Islet precursor cell (in vitro differentiated cells): ENCODE results near the gene ZSWIM2.
"Not testable (repeated sequence)": the region's sequence is repeated elsewhere in the genome, so short reads cannot be mapped to it uniquely, and the experiment has no call there.

Source experiments
- DNase-seq: peaks from one replicate; pipeline ENCODE4 v3.0.0-alpha.2; 2018

The ZSWIM2 gene

GRCh38 chr2:186841940-186842339 is 7.0 kb downstream of the ZSWIM2 start:
- DNase-seq = no peak

- no peak for DNase-seq
Observed at GRCh38 chr2:186835628-186836027, 13.3 kb downstream of the ZSWIM2 start.

- no peak for DNase-seq
Observed at GRCh38 chr2:186827862-186828492, 21.0 kb downstream of the ZSWIM2 start.

GRCh38 chr2:186827411-186827810 is 21.6 kb downstream of the ZSWIM2 start:
- DNase-seq = no peak

DNA sequence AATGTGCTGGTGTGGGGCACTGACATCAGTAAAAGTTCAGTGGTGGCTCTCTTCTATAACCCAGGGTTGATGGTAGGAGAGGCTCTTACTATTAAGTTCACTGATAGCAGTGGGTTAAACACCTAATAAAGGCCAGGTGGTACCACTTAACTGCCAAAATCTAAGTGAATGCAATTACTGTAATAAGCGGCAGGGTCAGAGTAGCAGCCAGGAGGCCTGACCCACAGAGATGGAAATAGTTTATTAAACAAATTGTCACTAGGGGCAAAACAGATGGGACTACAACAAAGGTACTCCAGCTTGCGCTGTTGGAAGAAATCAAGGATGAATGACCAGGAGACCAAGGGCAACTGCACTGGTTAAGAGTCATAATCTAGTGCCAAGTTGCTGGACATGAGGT is 26.6 kb downstream of the ZSWIM2 start:
- DNase-seq = no peak

DNA sequence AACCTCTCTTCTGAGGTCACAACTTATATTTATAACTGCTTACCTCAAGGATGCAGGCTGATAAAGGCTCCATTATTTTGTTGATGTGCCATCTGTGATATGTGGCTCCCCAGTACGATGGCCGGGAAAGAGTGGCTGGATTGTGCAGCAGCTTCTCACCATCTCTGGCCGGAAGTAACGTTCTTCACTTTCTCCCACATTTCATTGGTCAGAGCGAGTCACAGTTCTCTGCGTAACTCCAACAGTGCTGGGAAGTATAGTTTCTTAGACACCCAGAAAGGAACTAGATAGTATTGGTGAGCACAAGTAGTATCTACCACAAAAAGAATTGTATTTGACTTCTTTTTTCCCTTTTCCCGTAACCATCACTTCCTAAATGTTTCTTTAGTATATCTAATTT is 28.7 kb downstream of the ZSWIM2 start:
- DNase-seq = no peak

DNA sequence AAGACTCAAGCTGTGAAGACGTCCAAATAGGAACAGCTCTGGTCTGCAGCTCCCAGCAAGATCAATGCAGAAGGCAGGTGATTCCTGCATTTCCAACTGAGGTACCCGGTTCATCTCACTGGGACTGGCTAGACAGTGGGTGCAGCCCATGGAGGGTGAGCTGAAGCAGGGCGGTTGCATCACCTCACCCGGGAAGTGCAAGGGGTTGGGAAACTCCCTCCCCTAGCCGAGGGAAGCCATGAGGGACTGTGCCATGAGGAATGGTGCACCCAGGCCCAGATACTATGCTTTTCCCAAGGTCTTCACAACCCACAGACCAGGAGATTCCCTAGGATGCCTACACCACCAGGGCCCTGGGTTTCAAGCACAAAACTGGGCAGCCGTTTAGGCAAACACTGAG is 37.2 kb downstream of the ZSWIM2 start:
- DNase-seq = not testable (repeated sequence)

DNA sequence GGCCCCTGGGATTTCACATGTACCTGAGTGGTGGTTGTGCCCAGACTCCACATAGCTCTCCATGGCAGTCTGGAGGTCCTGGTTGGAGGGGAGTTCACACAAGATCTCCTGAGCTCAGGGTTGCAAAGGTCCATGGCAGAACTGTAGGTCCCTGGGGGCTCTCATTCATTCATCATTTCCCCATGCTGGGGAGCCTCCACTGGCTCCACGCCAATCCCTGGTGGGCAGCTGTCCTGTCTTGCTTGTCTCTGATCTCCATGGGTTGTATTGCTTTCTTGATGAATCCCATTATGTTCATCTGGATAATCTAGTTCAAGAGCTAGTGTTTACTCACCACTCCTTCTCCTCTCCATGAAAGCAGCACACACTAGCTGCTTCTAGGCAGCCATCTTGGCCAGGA is 42.4 kb downstream of the ZSWIM2 start:
- DNase-seq = no peak

DNA sequence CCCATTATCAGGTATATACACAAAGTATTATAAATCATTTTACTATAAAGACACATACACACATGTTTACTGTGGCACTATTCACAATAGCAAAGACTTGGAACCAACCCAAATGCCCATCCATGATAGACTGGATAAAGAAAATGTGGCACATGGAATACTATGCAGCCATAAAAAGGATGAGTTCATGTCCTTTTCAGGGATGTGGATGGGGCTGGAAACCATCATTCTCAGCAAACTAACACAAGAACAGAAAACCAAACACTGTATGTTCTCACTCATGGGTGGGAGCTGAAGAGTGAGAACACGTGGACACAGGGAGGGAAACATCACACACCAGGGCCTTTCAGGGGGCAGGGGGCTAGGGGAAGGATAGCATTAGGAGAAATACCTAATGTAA is 50.4 kb downstream of the ZSWIM2 start:
- DNase-seq = not testable (repeated sequence)

DNA sequence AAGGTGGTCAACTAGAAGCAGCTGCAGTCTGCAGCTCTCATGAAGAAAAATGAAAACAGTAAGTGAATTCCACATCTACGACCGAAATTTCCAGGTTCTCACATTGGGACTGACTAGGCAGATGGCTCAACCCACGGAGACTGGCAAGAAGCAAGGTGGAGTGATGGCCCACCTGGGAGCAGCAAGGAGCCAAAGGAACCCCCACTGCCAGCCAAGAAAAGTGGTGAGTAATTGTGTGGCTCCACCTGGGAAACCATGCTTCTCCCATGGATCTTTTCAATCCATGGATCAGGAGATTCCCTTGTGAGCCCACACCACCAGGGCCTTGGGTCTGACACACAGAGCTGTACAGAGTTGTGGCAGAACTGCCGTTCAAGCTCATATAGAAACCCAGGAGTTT is 64.0 kb downstream of the ZSWIM2 start:
- no peak for DNase-seq

DNA sequence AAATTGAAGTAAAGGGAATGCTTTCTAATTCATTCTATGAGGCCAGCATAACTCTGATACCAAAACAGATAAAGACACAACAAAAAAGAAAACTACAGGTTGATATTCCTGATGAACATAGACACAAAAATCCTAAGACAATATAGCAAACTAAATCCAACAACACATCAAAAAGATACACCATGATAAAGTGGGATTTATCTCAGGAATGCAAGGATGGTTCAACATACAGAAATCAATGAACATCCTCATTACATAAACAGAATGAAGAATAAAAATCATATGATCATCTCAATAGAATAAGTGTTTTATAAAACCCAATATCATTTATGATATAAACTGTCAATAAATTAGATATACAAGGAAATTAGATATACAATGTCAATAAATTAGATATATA is 65.7 kb downstream of the ZSWIM2 start:
- DNase-seq = no peak

DNA sequence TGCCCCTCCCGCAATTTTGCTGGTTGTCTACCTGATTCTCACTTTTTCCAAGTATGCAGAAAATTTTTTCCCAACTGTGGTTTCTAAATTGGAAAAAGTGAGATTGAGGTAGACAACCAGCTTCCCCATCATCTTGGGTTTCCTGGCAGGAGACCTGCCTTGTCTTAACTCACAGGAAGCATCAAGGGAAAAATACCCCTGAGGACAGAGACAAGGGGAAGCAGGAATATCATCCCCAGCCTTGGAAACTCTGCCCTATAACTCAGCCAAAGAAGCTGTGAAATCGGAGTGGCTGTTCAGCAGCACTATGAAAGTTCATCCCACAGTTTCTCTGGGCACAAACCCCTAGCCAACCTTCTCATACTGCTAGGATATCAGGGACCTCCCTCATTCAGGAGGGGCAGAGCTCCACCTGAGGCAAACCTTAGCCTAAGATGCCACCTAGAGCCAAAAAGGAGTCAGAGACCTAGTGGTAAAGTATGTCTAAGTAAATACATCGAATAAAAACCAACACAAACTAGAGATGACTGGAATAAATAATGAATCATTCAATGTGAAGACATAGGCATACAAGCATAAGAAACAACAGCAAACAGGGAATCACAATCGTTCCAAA is 68.2 kb downstream of the ZSWIM2 start:
- peak; percentile 70 for DNase-seq
